GM12878 (cell line): ENCODE data around the gene CNPPD1. TPM values are rescaled to one million over a fixed set of nuclear protein-coding genes. Genes with fewer than 3 reads are reported as not detected.

Experiments
- ATAC-seq: fragments of 200-7000 bp; cut with Tn5 transposase; 3 replicates; pipeline ENCODE4 v1.9.1; 2020; ENCODE audit warnings: mild to moderate bottlenecking, moderate library complexity
- BruUV-seq: library from RNA; stranded (reverse); fragments of 400-500 nt; replicated peaks from 2 replicates; lab custom pipeline; 2021; lab: Mats Ljungman, UMichigan
- CTCF ChIA-PET: fragments of 300-600 bp; sonication (Branson Sonifier 250); formaldehyde crosslinking; extraction: SDS; loops from one replicate; lab custom pipeline; 2021; ENCODE audit warnings: inconsistent platforms; lab: Yijun Ruan, JAX
- POLR2A ChIA-PET: fragments of 350-600 bp; formaldehyde crosslinking; extraction: SDS; loops from one replicate; lab custom pipeline; 2021; ENCODE audit warnings: inconsistent platforms; lab: Charles Lee
- RAD21 ChIA-PET: fragments of 300-600 bp; sonication (Branson Sonifier 250); formaldehyde crosslinking; loops from one replicate; lab custom pipeline; 2023; ENCODE audit warnings: antibody characterized with exemption; ENCODE audit not compliant: unreplicated experiment; lab: Charles Lee
- SMC1A ChIA-PET: fragments of 300-600 bp; sonication (Branson Sonifier 250); formaldehyde crosslinking; loops from one replicate; lab custom pipeline; 2023; ENCODE audit not compliant: unreplicated experiment, uncharacterized antibody; lab: Charles Lee
- DNase-seq: peaks from one replicate; pipeline ENCODE4 v3.0.0-alpha.2; 2011; ENCODE audit warnings: low read depth, low spot score
- FAIRE-seq: peaks from 3 replicates; lab custom pipeline; 2011; peaks lifted over from hg19 to GRCh38; lab: Jason Lieb, UNC
- H2AFZ ChIP-seq: 2 replicates; pipeline ENCODE4 v1.6.0; 2011; ENCODE audit warnings: low read depth, low read length, control low read depth; ENCODE audit not compliant: control insufficient read depth
- H3K27ac ChIP-seq: 2 replicates; pipeline ENCODE4 v1.5.1; 2011; ENCODE audit warnings: control low read depth; ENCODE audit not compliant: control insufficient read depth, insufficient read depth
- H3K27me3 ChIP-seq, 2 experiments: replicated peaks in 1 of 2; 2 replicates each; pipeline versions ENCODE4 v1.6.0 to v1.6.1; 2011; ENCODE audit warnings: low read length in 1 of 2; ENCODE audit not compliant: control insufficient read depth in 2 of 2, insufficient read depth in 2 of 2
- H3K36me3 ChIP-seq, 2 experiments: 2 replicates each; pipeline ENCODE4 v1.5.1; 2011; ENCODE audit warnings: low read length in 1 of 2; ENCODE audit not compliant: control insufficient read depth in 2 of 2, insufficient read depth in 2 of 2
- H3K4me1 ChIP-seq: 2 replicates; pipeline ENCODE4 v1.6.1; 2011; ENCODE audit warnings: mild to moderate bottlenecking, low read length, moderate library complexity, mixed read lengths; ENCODE audit not compliant: control insufficient read depth, insufficient read depth
- H3K4me2 ChIP-seq: 2 replicates; pipeline ENCODE4 v1.6.0; 2011; ENCODE audit warnings: control low read depth; ENCODE audit not compliant: control insufficient read depth, insufficient read depth
- H3K4me3 ChIP-seq: fragments of 200-600 bp; sonication (generic); 2 replicates; pipeline ENCODE4 v1.5.1; 2016
- H3K79me2 ChIP-seq: 2 replicates; pipeline ENCODE4 v1.6.0; 2011; ENCODE audit warnings: low read length; ENCODE audit not compliant: control insufficient read depth, insufficient read depth
- H3K9ac ChIP-seq: 2 replicates; pipeline ENCODE4 v1.8.0; 2011; ENCODE audit warnings: low read length, control low read depth, mixed read lengths; ENCODE audit not compliant: control insufficient read depth, insufficient read depth
- H3K9me3 ChIP-seq: replicated peaks from 3 replicates; pipeline ENCODE4 v1.5.1; 2011; ENCODE audit warnings: mild to moderate bottlenecking, low read length; ENCODE audit not compliant: control insufficient read depth, insufficient read depth
- H4K20me1 ChIP-seq: 2 replicates; pipeline ENCODE4 v1.6.0; 2011; ENCODE audit not compliant: control insufficient read depth, insufficient read depth
- CBX3 ChIP-seq: fragments of 200-600 bp; sonication (generic); IDR thresholded peaks from 2 replicates; pipeline ENCODE4 v1.6.1; 2016; ENCODE audit warnings: low read depth, borderline replicate concordance
- IKZF2 ChIP-seq, 2 experiments: fragments of 450-650 bp; IDR thresholded peaks; 2 replicates each; pipeline ENCODE4 v1.6.1; 2017; ENCODE audit warnings: mild to moderate bottlenecking in 2 of 2, moderate library complexity in 2 of 2
- IRF4 ChIP-seq: IDR thresholded peaks from 2 replicates; pipeline ENCODE4 v1.6.1; 2011; ENCODE audit warnings: low read depth, low read length
- MTA3 ChIP-seq: IDR thresholded peaks from 2 replicates; pipeline ENCODE4 v1.6.1; 2012; ENCODE audit warnings: low read length, inconsistent platforms, borderline replicate concordance
- NBN ChIP-seq: fragments of 450-650 bp; IDR thresholded peaks from 2 replicates; pipeline ENCODE4 v1.6.1; 2016
- POU2F2 ChIP-seq: IDR thresholded peaks from 3 replicates; pipeline ENCODE4 v1.6.1; 2011; ENCODE audit warnings: low read depth, mild to moderate bottlenecking, low read length, borderline replicate concordance
- RB1 ChIP-seq: fragments of 450-650 bp; formaldehyde crosslinking; IDR thresholded peaks from 2 replicates; pipeline ENCODE4 v1.6.1; 2017; ENCODE audit warnings: mild to moderate bottlenecking, borderline replicate concordance
- WGBS: methylation state at CpG from one replicate; pipeline ENCODE4 v1.1.6; 2016; ENCODE audit warnings: low lambda C conversion rate; ENCODE audit not compliant: insufficient replicate concordance, insufficient coverage; ENCODE audit errors: missing lambda C conversion rate; 5-methylcytosine and 5-hydroxymethylcytosine counted together
- in situ Hi-C: fragments of 300-500 bp; cut with MboI; formaldehyde crosslinking; loops from 9 replicates; pipeline ENCODE4 v1.14.3; 2018; ENCODE audit warnings: mixed read lengths
- intact Hi-C: fragments of 100-400 bp; cut with micrococcal nuclease; formaldehyde crosslinking; loops from one replicate; pipeline ENCODE4 v1.14.2; 2022; ENCODE audit not compliant: unreplicated experiment
- polyA plus RNA-seq, 11 experiments: library from polyadenylated mRNA; depleted of rRNA in 4 of 11; unstranded in 6 of 11; stranded (reverse) in 5 of 11; fragments of >200 nt; fragmentation: Nextera tagmentation in 4 of 11; fragmentation: Illumina TruSeq in 1 of 11; extraction: Ambion mirVana in 4 of 11; extraction: Trizol in 1 of 11; gene quantifications; 1 replicate in 1 of 11; 2 replicates in 10 of 11; pipeline versions ENCODE4 v1.2.1 to v1.2.3, GENCODE V29; 2011 to 2016; ENCODE audit warnings: inconsistent platforms in 2 of 11, missing spikeins in 2 of 11, low read depth in 1 of 11
- total RNA-seq, 4 experiments: library from RNA; depleted of rRNA in 3 of 4; stranded (reverse); fragments of >200 nt in 3 of 4; fragmentation: Illumina TruSeq in 1 of 4; extraction: Trizol in 1 of 4; gene quantifications; 2 replicates each; pipeline versions ENCODE4 v1.2.1 to v1.2.3, GENCODE V29; 2013 to 2021
- TF ChIP-seq, protein P1 (sequence below): IDR thresholded peaks from 2 replicates; pipeline ENCODE4 v1.6.1; 2011; ENCODE audit warnings: borderline replicate concordance, low read depth, mild to moderate bottlenecking, moderate library complexity, low read length; ENCODE audit not compliant: insufficient read depth, poor library complexity, severe bottlenecking
- TF ChIP-seq, protein P2 (sequence below): fragments of 450-650 bp; IDR thresholded peaks from 2 replicates; pipeline ENCODE4 v1.6.1; 2017; ENCODE audit warnings: low read depth, mild to moderate bottlenecking, moderate library complexity
- TF ChIP-seq, protein P3 (sequence below): fragments of 450-650 bp; IDR thresholded peaks from 2 replicates; pipeline ENCODE4 v1.6.1; 2017; ENCODE audit warnings: mild to moderate bottlenecking, low read depth, inconsistent platforms; ENCODE audit not compliant: poor library complexity, severe bottlenecking
- TF ChIP-seq, protein P4 (sequence below): IDR thresholded peaks from 2 replicates; pipeline ENCODE4 v1.6.1; 2011; ENCODE audit warnings: borderline replicate concordance, low read depth, mild to moderate bottlenecking, moderate library complexity, mixed read lengths, low read length; ENCODE audit not compliant: insufficient read depth; ENCODE audit errors: extremely low read length
- TF ChIP-seq, protein P5 (sequence below): fragments of 450-650 bp; IDR thresholded peaks from 2 replicates; pipeline ENCODE4 v1.6.1; 2017; ENCODE audit warnings: mild to moderate bottlenecking

Gene CNPPD1
- total and polyA plus RNA-seq, 10 of the 15 experiments (the other 5 are each of a cell fraction or from before 2014, with no cell fraction given), result 12.2 to 86.6 (median 43.4) TPM

DNA sequence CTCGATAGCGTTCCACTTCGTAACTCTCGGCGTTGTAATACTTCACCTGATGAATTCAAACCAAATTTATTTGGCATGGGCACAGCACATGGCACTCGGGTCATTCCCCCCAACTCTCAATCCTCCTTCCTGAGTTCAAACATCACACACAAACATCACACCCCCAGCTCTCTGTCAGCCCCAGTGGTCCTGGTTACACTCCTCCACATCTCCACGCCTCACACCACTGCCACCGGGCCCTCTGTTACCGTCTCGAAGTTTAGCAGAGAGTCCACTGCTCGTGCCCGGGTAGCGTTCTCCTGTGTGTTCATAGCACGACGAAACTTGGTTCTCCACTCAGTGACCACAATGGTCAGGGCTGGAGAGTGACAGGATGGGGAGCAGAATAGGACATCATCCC lies 37.4 kb upstream of the CNPPD1 start:
- ChIA-PET CTCF (interaction anchor here (0.6 to 3.2 kb wide), 5 partner anchors 8 to 81 kb away, joined by 3 to 14 read pairs (median 4); no protein-coding TSS in a partner anchor), RAD21 (no interaction called here), POLR2A (no interaction called here), SMC1A (no interaction called here)
- ATAC-seq, result no peak
- Histone ChIP-seq H2AFZ (no peak overlapping the region), H3K9me3 (no peaks in the 10 kb centered on the region), H3K27me3 (no peaks in the 10 kb centered on the region), H3K9ac (no peak overlapping the region), H3K27ac (no peak overlapping the region), H3K4me2 (no peak overlapping the region), H3K36me3 (peaks cover 0 to 15% of the 10 kb centered on the region in 2 experiments; a peak in 3 of 4 replicates), H3K79me2 (peaks cover 14% of the 10 kb centered on the region), H4K20me1 (no peaks in the 10 kb centered on the region), H3K4me3 (no peak overlapping the region), H3K4me1 (peaks cover 11% of the 10 kb centered on the region)
- no peak for DNase-seq
- WGBS, result 96% methylated on average over 15 of the region's 15 CpGs
- no TSS peak for BruUV-seq
- in situ Hi-C loops (no loop called here), intact Hi-C loops (no loop called here)
- FAIRE-seq, result no peak
- TF ChIP-seq CBX3, result no peak
- no peak for TF ChIP-seq RB1
- TF ChIP-seq, protein P1, sequence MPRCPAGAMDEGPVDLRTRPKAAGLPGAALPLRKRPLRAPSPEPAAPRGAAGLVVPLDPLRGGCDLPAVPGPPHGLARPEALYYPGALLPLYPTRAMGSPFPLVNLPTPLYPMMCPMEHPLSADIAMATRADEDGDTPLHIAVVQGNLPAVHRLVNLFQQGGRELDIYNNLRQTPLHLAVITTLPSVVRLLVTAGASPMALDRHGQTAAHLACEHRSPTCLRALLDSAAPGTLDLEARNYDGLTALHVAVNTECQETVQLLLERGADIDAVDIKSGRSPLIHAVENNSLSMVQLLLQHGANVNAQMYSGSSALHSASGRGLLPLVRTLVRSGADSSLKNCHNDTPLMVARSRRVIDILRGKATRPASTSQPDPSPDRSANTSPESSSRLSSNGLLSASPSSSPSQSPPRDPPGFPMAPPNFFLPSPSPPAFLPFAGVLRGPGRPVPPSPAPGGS, result no peak
- TF ChIP-seq, protein P2, sequence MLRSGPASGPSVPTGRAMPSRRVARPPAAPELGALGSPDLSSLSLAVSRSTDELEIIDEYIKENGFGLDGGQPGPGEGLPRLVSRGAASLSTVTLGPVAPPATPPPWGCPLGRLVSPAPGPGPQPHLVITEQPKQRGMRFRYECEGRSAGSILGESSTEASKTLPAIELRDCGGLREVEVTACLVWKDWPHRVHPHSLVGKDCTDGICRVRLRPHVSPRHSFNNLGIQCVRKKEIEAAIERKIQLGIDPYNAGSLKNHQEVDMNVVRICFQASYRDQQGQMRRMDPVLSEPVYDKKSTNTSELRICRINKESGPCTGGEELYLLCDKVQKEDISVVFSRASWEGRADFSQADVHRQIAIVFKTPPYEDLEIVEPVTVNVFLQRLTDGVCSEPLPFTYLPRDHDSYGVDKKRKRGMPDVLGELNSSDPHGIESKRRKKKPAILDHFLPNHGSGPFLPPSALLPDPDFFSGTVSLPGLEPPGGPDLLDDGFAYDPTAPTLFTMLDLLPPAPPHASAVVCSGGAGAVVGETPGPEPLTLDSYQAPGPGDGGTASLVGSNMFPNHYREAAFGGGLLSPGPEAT, result no peak
- TF ChIP-seq, protein P3, sequence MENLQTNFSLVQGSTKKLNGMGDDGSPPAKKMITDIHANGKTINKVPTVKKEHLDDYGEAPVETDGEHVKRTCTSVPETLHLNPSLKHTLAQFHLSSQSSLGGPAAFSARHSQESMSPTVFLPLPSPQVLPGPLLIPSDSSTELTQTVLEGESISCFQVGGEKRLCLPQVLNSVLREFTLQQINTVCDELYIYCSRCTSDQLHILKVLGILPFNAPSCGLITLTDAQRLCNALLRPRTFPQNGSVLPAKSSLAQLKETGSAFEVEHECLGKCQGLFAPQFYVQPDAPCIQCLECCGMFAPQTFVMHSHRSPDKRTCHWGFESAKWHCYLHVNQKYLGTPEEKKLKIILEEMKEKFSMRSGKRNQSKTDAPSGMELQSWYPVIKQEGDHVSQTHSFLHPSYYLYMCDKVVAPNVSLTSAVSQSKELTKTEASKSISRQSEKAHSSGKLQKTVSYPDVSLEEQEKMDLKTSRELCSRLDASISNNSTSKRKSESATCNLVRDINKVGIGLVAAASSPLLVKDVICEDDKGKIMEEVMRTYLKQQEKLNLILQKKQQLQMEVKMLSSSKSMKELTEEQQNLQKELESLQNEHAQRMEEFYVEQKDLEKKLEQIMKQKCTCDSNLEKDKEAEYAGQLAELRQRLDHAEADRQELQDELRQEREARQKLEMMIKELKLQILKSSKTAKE, result no peak
- TF ChIP-seq, protein P4, sequence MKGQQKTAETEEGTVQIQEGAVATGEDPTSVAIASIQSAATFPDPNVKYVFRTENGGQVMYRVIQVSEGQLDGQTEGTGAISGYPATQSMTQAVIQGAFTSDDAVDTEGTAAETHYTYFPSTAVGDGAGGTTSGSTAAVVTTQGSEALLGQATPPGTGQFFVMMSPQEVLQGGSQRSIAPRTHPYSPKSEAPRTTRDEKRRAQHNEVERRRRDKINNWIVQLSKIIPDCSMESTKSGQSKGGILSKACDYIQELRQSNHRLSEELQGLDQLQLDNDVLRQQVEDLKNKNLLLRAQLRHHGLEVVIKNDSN, result no peak
- TF ChIP-seq, protein P5, sequence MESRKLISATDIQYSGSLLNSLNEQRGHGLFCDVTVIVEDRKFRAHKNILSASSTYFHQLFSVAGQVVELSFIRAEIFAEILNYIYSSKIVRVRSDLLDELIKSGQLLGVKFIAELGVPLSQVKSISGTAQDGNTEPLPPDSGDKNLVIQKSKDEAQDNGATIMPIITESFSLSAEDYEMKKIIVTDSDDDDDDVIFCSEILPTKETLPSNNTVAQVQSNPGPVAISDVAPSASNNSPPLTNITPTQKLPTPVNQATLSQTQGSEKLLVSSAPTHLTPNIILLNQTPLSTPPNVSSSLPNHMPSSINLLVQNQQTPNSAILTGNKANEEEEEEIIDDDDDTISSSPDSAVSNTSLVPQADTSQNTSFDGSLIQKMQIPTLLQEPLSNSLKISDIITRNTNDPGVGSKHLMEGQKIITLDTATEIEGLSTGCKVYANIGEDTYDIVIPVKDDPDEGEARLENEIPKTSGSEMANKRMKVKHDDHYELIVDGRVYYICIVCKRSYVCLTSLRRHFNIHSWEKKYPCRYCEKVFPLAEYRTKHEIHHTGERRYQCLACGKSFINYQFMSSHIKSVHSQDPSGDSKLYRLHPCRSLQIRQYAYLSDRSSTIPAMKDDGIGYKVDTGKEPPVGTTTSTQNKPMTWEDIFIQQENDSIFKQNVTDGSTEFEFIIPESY, result no peak
- TF ChIP-seq MTA3, result no peak
- no peak for TF ChIP-seq POU2F2
- TF ChIP-seq IKZF2 (IDR thresholded peaks at IDR 0.05), result no peak
- TF ChIP-seq NBN, result no peak
- TF ChIP-seq IRF4, result no peak
